ENCODE data around the gene SPRY4. TPM values are rescaled to one million over a fixed set of nuclear protein-coding genes. Genes with fewer than 3 reads are reported as not detected.
"Not testable (repeated sequence)": the region's sequence is repeated elsewhere in the genome, so short reads cannot be mapped to it uniquely, and the experiment has no call there.

Gene SPRY4
- total RNA-seq, 1 donor = 5.4 TPM

DNA sequence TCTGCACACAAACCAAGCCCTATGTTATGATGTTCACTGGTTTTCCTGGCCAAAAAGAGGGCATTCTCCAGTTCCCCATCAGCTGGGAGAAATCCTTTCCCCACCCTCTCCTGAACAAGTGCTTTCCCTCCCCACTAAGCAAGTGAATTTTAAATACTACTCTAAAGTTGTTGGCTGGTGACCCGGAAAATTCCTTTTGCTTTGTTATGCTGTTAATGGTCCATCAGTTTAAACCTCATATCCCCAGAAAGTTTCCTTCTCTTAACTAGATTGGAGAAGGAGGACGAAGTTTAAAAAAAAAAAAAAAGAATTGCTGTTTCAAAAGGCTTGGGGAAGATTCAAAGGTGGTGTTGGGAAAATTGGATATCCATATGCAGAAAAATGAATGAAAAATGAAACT, 21.9 kb upstream of the SPRY4 start:
- Histone ChIP-seq H3K27ac (ENCODE audit: low read depth, low read length) (no peak overlapping the region), H3K9me3 (ENCODE audit: low read depth, low read length) (peaks cover 10% of the 10 kb centered on the region), H3K4me1 (ENCODE audit: insufficient read depth, low read length) (peaks cover 15% of the 10 kb centered on the region), H2AFZ (ENCODE audit: low read length) (no peak overlapping the region), H3K4me2 (ENCODE audit: insufficient read depth, low read length) (no peak overlapping the region), H3K27me3 (ENCODE audit: insufficient read depth, low read length) (no peaks in the 10 kb centered on the region), H3K79me2 (ENCODE audit: insufficient read depth, low read length) (no peaks in the 10 kb centered on the region), H3K4me3 (ENCODE audit: insufficient read depth, low read length) (no peak overlapping the region), H3K36me3 (ENCODE audit: insufficient read depth, low read length) (peaks cover 10% of the 10 kb centered on the region), H4K20me1 (ENCODE audit: insufficient read depth, low read length) (no peaks in the 10 kb centered on the region)
- TF ChIP-seq, protein P1, sequence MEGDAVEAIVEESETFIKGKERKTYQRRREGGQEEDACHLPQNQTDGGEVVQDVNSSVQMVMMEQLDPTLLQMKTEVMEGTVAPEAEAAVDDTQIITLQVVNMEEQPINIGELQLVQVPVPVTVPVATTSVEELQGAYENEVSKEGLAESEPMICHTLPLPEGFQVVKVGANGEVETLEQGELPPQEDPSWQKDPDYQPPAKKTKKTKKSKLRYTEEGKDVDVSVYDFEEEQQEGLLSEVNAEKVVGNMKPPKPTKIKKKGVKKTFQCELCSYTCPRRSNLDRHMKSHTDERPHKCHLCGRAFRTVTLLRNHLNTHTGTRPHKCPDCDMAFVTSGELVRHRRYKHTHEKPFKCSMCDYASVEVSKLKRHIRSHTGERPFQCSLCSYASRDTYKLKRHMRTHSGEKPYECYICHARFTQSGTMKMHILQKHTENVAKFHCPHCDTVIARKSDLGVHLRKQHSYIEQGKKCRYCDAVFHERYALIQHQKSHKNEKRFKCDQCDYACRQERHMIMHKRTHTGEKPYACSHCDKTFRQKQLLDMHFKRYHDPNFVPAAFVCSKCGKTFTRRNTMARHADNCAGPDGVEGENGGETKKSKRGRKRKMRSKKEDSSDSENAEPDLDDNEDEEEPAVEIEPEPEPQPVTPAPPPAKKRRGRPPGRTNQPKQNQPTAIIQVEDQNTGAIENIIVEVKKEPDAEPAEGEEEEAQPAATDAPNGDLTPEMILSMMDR (IDR thresholded peaks at IDR 0.05; ENCODE audit: extremely low read depth, low read depth, low read length) = no peak
- no peak for DNase-seq (ENCODE audit: insufficient read length, low spot score, missing footprints)

- not testable (repeated sequence) for H4K20me1 ChIP-seq (ENCODE audit: insufficient read depth, low read length); H3K36me3 ChIP-seq (ENCODE audit: insufficient read depth, low read length); H3K27ac ChIP-seq (ENCODE audit: low read depth, low read length); DNase-seq (ENCODE audit: insufficient read length, low spot score, missing footprints); H3K4me3 ChIP-seq (ENCODE audit: insufficient read depth, low read length); H3K9me3 ChIP-seq (ENCODE audit: low read depth, low read length); H3K4me2 ChIP-seq (ENCODE audit: insufficient read depth, low read length); H3K79me2 ChIP-seq (ENCODE audit: insufficient read depth, low read length); H3K27me3 ChIP-seq (ENCODE audit: insufficient read depth, low read length); H2AFZ ChIP-seq (ENCODE audit: low read length)
- H3K4me1 ChIP-seq (ENCODE audit: insufficient read depth, low read length) = peaks cover 17% of the 10 kb centered on the region
Measured at GRCh38 chr5:142344915-142345314, 20.1 kb upstream of the SPRY4 start.

DNA sequence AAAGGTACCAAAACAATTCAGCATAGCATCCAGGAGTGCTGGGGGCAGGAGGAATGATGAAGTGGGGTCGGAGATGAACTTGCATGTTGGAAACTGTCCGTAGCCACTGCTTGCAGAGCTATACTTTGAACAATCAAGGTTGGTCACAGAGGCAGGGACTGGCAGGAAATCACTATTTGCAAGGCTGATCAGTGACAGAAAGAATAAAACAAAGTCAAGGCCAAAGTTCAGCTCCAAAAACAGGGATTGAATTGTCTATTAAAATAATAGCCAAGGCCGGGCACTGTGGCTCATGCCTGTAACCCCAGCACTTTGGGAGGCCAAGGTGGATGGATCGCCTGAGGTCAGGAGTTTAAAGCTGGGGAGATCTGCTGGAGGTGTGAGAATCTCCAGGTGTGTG, 18.7 kb upstream of the SPRY4 start:
- Histone ChIP-seq H3K4me1 (ENCODE audit: insufficient read depth, low read length) (peaks cover 17% of the 10 kb centered on the region), H3K27ac (ENCODE audit: low read depth, low read length) (peak overlapping the region; percentile 94), H3K4me3 (ENCODE audit: insufficient read depth, low read length) (no peak overlapping the region), H4K20me1 (ENCODE audit: insufficient read depth, low read length) (no peaks in the 10 kb centered on the region), H3K4me2 (ENCODE audit: insufficient read depth, low read length) (no peak overlapping the region), H3K36me3 (ENCODE audit: insufficient read depth, low read length) (peaks cover 10% of the 10 kb centered on the region), H2AFZ (ENCODE audit: low read length) (no peak overlapping the region), H3K27me3 (ENCODE audit: insufficient read depth, low read length) (no peaks in the 10 kb centered on the region), H3K9me3 (ENCODE audit: low read depth, low read length) (peaks cover 10% of the 10 kb centered on the region), H3K79me2 (ENCODE audit: insufficient read depth, low read length) (no peaks in the 10 kb centered on the region)
- TF ChIP-seq, protein P1 (IDR thresholded peaks at IDR 0.05; ENCODE audit: extremely low read depth, low read depth, low read length) = no peak
- DNase-seq (ENCODE audit: insufficient read length, low spot score, missing footprints) = no peak

DNA sequence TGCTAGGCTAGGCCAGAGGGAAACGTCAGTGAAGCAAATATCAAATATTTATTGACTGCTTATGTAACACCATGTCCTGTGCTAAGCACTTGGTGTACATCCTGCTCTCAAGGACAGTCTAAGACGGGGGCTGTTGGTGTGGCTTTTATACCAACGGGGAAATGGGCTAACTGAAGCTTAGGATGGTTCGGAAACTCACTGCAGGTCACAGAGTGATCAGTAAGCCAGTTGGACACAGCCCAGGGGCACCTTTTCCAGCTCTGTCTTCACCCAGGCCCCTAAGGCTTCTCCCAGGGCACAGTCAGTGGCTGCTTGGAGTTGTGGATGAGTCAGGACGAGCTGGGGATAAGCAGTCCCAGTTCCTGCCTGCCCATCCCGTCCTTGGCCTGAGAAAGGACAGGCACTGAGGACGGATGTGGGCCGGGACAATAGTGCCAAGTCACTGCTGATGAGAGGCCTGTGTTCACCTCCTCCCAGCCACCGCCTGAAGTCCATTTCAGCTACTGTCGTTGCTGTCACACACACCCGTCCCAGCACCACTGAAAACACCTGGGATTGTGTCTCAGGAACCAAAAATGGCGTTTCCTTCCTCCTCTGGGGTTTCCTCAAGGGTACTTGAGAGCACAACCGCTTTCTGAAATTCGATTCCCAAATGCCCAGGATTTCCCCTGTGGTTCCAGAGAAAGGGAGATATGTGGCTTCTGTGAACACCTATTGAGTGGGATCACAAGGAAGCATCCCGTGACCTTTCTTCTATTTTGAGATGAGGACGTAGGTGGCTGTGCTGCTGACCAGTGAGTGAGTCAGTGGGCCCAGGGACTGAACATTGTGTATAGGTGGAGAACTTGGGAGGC, 17.5 kb upstream of the SPRY4 start:
- Histone ChIP-seq H3K4me1 (ENCODE audit: insufficient read depth, low read length) (peaks cover 17% of the 10 kb centered on the region), H3K27me3 (ENCODE audit: insufficient read depth, low read length) (no peaks in the 10 kb centered on the region), H4K20me1 (ENCODE audit: insufficient read depth, low read length) (no peaks in the 10 kb centered on the region), H3K27ac (ENCODE audit: low read depth, low read length) (peak overlapping the region; percentile 94), H3K79me2 (ENCODE audit: insufficient read depth, low read length) (no peaks in the 10 kb centered on the region), H3K4me3 (ENCODE audit: insufficient read depth, low read length) (peak overlapping the region; percentile 32), H3K9me3 (ENCODE audit: low read depth, low read length) (peaks cover 10% of the 10 kb centered on the region), H3K4me2 (ENCODE audit: insufficient read depth, low read length) (peak overlapping the region; percentile 44), H2AFZ (ENCODE audit: low read length) (peak overlapping the region; percentile 91), H3K36me3 (ENCODE audit: insufficient read depth, low read length) (peaks cover 10% of the 10 kb centered on the region)
- DNase-seq (ENCODE audit: insufficient read length, low spot score, missing footprints) = peak; percentile 90
- TF ChIP-seq, protein P1 (IDR thresholded peaks at IDR 0.05; ENCODE audit: extremely low read depth, low read depth, low read length) = no peak

Data from osteoblast (primary cell).